ENCODE results near the gene NUDT15. TPM values are rescaled to one million over a fixed set of nuclear protein-coding genes. Genes with fewer than 3 reads are reported as not detected.
"Not testable (repeated sequence)": the region's sequence is repeated elsewhere in the genome, so short reads cannot be mapped to it uniquely, and the experiment has no call there.

NUDT15 gene
- total and polyA plus RNA-seq, 3 experiments from 2014 or later, result 7.1 to 24.0 (median 23.9) TPM

- no peaks in the 10 kb centered on the region for H3K9me3 Mint-ChIP-seq
- Histone ChIP-seq H3K27ac (ENCODE audit: low read depth, low read length) (peak within 1 kb of the TSS; percentile 73), H3K27me3 (ENCODE audit: insufficient read depth, low read length, poor library complexity, severe bottlenecking) (no peaks in the 10 kb centered on the region), H3K36me3 (ENCODE audit: insufficient read depth, low read length) (no peaks in the 10 kb centered on the region), H3K4me1 (ENCODE audit: insufficient read depth, low read length) (peaks cover 16% of the 10 kb centered on the region), H3K9me3 (ENCODE audit: low read length) (no peaks in the 10 kb centered on the region), H3K4me3 (ENCODE audit: low read length) (peak within 1 kb of the TSS; percentile 94)
- CTCF ChIA-PET, result no interaction called here
- POLR2A ChIA-PET, result no interaction called here
- no peaks in the 10 kb centered on the region for H3K27me3 Mint-ChIP-seq
- peak within 1 kb of the TSS; percentile 94 to 99 (median 97) for H3K4me3 Mint-ChIP-seq
- DNase-seq, result peak; percentile 81 to 90 (median 85)
- H3K4me1 Mint-ChIP-seq, result peaks cover 33 to 49% (median 45%) of the 10 kb centered on the region in 3 donors
- H3K27ac Mint-ChIP-seq, result peak within 1 kb of the TSS; percentile 56 to 95 (median 92)
- peaks cover 0 to 20% (median 2%) of the 10 kb centered on the region in 3 donors for H3K36me3 Mint-ChIP-seq
Measured at GRCh38 chr13:48001114-48001881, 36.2 kb upstream of the NUDT15 start, which contains the start of gene SUCLA2. SUCLA2 (minus strand) TSS chr13:48001273; CDS start chr13:48001269, 4 bp downstream.

DNA sequence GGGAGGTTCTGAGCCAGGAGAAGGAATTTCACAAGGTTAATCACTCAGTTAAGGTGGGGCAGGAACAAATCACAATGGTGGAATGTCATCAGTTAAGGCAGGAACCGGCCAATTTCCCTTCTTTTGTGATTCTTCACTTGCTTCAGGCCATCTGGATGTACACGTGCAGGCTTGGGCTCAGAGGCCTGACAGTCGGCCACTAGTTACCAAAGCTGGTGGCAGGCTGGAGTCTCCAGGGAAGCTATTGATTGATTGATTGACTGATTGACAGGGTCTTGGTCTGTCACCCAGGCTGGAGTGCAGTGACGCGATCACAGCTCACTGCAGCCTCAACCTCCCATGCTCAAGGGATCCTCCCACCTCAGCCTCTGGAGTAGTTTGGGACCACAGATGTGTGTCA is 35.5 kb upstream of the NUDT15 start:
- H3K4me3 ChIP-seq (ENCODE audit: low read length); H3K27ac ChIP-seq (ENCODE audit: low read depth, low read length); H3K9me3 Mint-ChIP-seq; CTCF ChIA-PET; H3K27me3 ChIP-seq (ENCODE audit: insufficient read depth, low read length, poor library complexity, severe bottlenecking); H3K27me3 Mint-ChIP-seq; DNase-seq; H3K36me3 ChIP-seq (ENCODE audit: insufficient read depth, low read length); POLR2A ChIA-PET; H3K9me3 ChIP-seq (ENCODE audit: low read length): not testable (repeated sequence)
- H3K27ac Mint-ChIP-seq, result peak overlapping the region in 7 of 8 donors; percentile 35 to 95 (median 91)
- H3K4me1 ChIP-seq (ENCODE audit: insufficient read depth, low read length), result peaks cover 16% of the 10 kb centered on the region
- peaks cover 0 to 15% (median 2%) of the 10 kb centered on the region in 3 donors for H3K36me3 Mint-ChIP-seq
- H3K4me3 Mint-ChIP-seq, result peak overlapping the region; percentile 94 to 99 (median 97)
- H3K4me1 Mint-ChIP-seq, result peaks cover 31 to 45% (median 43%) of the 10 kb centered on the region in 3 donors

GRCh38 chr13:48004201-48004600 is 33.3 kb upstream of the NUDT15 start:
- Histone ChIP-seq H3K27me3 (ENCODE audit: insufficient read depth, low read length, poor library complexity, severe bottlenecking) (no peaks in the 10 kb centered on the region), H3K9me3 (ENCODE audit: low read length) (no peaks in the 10 kb centered on the region), H3K4me1 (ENCODE audit: insufficient read depth, low read length) (peaks cover 16% of the 10 kb centered on the region), H3K4me3 (ENCODE audit: low read length) (no peak overlapping the region), H3K36me3 (ENCODE audit: insufficient read depth, low read length) (no peaks in the 10 kb centered on the region), H3K27ac (ENCODE audit: low read depth, low read length) (no peak overlapping the region)
- Mint-ChIP-seq H3K4me1 (peaks cover 20 to 28% (median 24%) of the 10 kb centered on the region in 3 donors), H3K9me3 (no peaks in the 10 kb centered on the region), H3K36me3 (peaks cover 0 to 10% (median 9%) of the 10 kb centered on the region in 3 donors), H3K27me3 (no peaks in the 10 kb centered on the region), H3K4me3 (peak overlapping the region in 1 of 7 donors; percentile 61), H3K27ac (no peak overlapping the region)
- DNase-seq, result no peak
- POLR2A ChIA-PET, result no interaction called here
- CTCF ChIA-PET, result no interaction called here

- Mint-ChIP-seq H3K4me3 (no peak overlapping the region), H3K9me3 (no peaks in the 10 kb centered on the region), H3K4me1 (peaks cover 5 to 14% (median 5%) of the 10 kb centered on the region in 3 donors), H3K36me3 (peaks cover 0 to 15% (median 10%) of the 10 kb centered on the region in 3 donors), H3K27me3 (no peaks in the 10 kb centered on the region), H3K27ac (no peak overlapping the region)
- no peak for DNase-seq
- Histone ChIP-seq H3K4me1 (ENCODE audit: insufficient read depth, low read length) (peaks cover 3% of the 10 kb centered on the region), H3K27ac (ENCODE audit: low read depth, low read length) (no peak overlapping the region), H3K9me3 (ENCODE audit: low read length) (no peaks in the 10 kb centered on the region), H3K36me3 (ENCODE audit: insufficient read depth, low read length) (no peaks in the 10 kb centered on the region), H3K27me3 (ENCODE audit: insufficient read depth, low read length, poor library complexity, severe bottlenecking) (no peaks in the 10 kb centered on the region), H3K4me3 (ENCODE audit: low read length) (no peak overlapping the region)
- CTCF ChIA-PET, result no interaction called here
- POLR2A ChIA-PET, result no interaction called here
Measured at GRCh38 chr13:48006396-48006795, 31.1 kb upstream of the NUDT15 start.

DNA sequence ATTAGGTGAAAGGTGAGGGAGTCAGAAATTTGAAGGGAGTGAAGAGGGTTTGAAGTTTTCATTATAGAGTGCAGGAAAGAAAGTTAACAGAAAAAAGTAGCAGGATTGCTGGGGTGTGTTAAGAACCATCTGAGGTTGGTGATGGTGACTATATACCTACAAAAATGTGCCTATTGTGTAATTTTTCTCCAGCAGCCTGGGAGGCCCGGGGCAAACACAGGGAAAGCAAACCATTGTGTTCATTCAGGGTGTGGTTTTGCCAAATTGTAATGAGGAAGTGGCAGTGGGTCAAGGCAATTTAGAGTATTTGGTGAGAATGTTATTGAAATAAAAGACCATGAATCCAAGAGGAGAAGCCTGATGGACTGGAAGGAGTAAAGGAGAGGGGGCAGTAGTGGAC is 28.2 kb upstream of the NUDT15 start:
- DNase-seq, result no peak
- H3K4me3 ChIP-seq (ENCODE audit: low read length), result no peak overlapping the region
- POLR2A ChIA-PET, result no interaction called here
- H3K27ac Mint-ChIP-seq, result peak overlapping the region in 1 of 8 donors; percentile 72
- peaks cover 0 to 7% (median 0%) of the 10 kb centered on the region in 3 donors for H3K4me1 Mint-ChIP-seq
- H3K27me3 ChIP-seq (ENCODE audit: insufficient read depth, low read length, poor library complexity, severe bottlenecking), result no peaks in the 10 kb centered on the region
- no peaks in the 10 kb centered on the region for H3K36me3 ChIP-seq (ENCODE audit: insufficient read depth, low read length)
- H3K27ac ChIP-seq (ENCODE audit: low read depth, low read length), result no peak overlapping the region
- peaks cover 3 to 19% (median 18%) of the 10 kb centered on the region in 3 donors for H3K36me3 Mint-ChIP-seq
- CTCF ChIA-PET, result no interaction called here
- no peaks in the 10 kb centered on the region for H3K9me3 Mint-ChIP-seq
- H3K4me1 ChIP-seq (ENCODE audit: insufficient read depth, low read length), result no peaks in the 10 kb centered on the region
- no peak overlapping the region for H3K4me3 Mint-ChIP-seq
- no peaks in the 10 kb centered on the region for H3K27me3 Mint-ChIP-seq
- H3K9me3 ChIP-seq (ENCODE audit: low read length), result no peaks in the 10 kb centered on the region

- Histone ChIP-seq H3K27me3 (ENCODE audit: insufficient read depth, low read length, poor library complexity, severe bottlenecking) (no peaks in the 10 kb centered on the region), H3K9me3 (ENCODE audit: low read length) (no peaks in the 10 kb centered on the region), H3K27ac (ENCODE audit: low read depth, low read length) (no peak overlapping the region), H3K4me3 (ENCODE audit: low read length) (no peak overlapping the region), H3K4me1 (ENCODE audit: insufficient read depth, low read length) (no peaks in the 10 kb centered on the region), H3K36me3 (ENCODE audit: insufficient read depth, low read length) (no peaks in the 10 kb centered on the region)
- CTCF ChIA-PET, result no interaction called here
- no peaks in the 10 kb centered on the region for H3K27me3 Mint-ChIP-seq
- H3K4me3 Mint-ChIP-seq, result no peak overlapping the region
- H3K27ac Mint-ChIP-seq, result no peak overlapping the region
- no peak for DNase-seq
- POLR2A ChIA-PET, result no interaction called here
- H3K9me3 Mint-ChIP-seq, result no peaks in the 10 kb centered on the region
- H3K4me1 Mint-ChIP-seq, result peaks cover 0 to 7% (median 0%) of the 10 kb centered on the region in 3 donors
- H3K36me3 Mint-ChIP-seq, result peaks cover 5 to 21% (median 20%) of the 10 kb centered on the region in 3 donors
Measured at GRCh38 chr13:48010698-48011097, 26.8 kb upstream of the NUDT15 start.

DNA sequence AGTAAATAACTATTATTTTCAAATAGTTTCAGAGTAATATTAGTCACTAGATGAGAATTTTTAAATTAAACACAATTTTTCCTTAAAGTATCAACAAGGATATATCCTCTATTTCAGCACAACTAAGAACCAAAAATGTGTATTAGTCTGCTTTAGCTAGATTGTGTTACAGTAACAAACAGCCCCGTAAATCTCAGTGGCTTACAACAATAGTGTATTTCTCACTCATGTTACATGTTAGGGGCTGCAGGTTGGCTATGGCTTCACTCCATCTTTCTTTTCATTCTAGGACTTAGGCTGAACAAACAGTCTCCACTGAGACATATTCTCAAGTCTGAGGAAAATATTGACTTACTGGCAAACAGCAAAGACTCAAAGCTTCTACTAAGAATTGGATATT is 24.9 kb upstream of the NUDT15 start:
- H3K4me1 ChIP-seq (ENCODE audit: insufficient read depth, low read length), result no peaks in the 10 kb centered on the region
- H3K36me3 Mint-ChIP-seq, result peaks cover 5 to 21% (median 20%) of the 10 kb centered on the region in 3 donors
- no peaks in the 10 kb centered on the region for H3K36me3 ChIP-seq (ENCODE audit: insufficient read depth, low read length)
- POLR2A ChIA-PET, result no interaction called here
- no peak for DNase-seq
- no peak overlapping the region for H3K4me3 ChIP-seq (ENCODE audit: low read length)
- no peaks in the 10 kb centered on the region for H3K9me3 ChIP-seq (ENCODE audit: low read length)
- H3K27ac ChIP-seq (ENCODE audit: low read depth, low read length), result no peak overlapping the region
- CTCF ChIA-PET, result interaction anchor here (1.2 kb wide), 1 partner anchor 25 kb away, joined by 3 read pairs; the partner anchor contains the start of gene NUDT15
- no peaks in the 10 kb centered on the region for H3K27me3 Mint-ChIP-seq
- H3K27ac Mint-ChIP-seq, result no peak overlapping the region
- no peaks in the 10 kb centered on the region for H3K27me3 ChIP-seq (ENCODE audit: insufficient read depth, low read length, poor library complexity, severe bottlenecking)
- H3K4me3 Mint-ChIP-seq, result no peak overlapping the region
- no peaks in the 10 kb centered on the region for H3K9me3 Mint-ChIP-seq
- peaks cover 0 to 7% (median 0%) of the 10 kb centered on the region in 3 donors for H3K4me1 Mint-ChIP-seq

DNA sequence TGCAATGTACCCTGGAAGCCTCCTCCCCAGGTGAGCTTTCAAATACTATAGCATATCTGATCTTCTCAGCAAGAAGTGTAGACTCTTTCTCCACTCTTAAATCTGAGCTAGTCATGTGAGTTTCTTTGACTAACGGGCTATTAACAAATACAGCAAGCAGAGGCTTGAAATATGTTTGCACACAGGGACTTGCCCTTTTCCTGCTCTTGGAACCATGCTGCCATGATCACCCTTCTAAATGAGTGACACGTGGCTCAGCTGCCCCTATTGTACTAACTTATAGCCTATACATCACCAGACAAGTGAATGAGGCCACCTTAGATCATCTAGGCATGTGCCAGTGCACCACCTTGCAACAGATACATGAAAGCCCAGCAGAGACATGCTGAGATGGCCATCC is 23.2 kb upstream of the NUDT15 start:
- POLR2A ChIA-PET, result interaction anchor here (0.5 kb wide), 1 partner anchor 160 kb away, joined by 3 read pairs; no protein-coding TSS in a partner anchor
- CTCF ChIA-PET, result interaction anchor here (1.5 to 1.6 kb wide), 2 partner anchors 19 to 23 kb away, joined by 3 to 7 read pairs; partner anchors contain the start of gene NUDT15
- H3K27me3 Mint-ChIP-seq, result no peaks in the 10 kb centered on the region

More for the DNA sequence above, 23.2 kb upstream of the NUDT15 start:
- H3K4me1 Mint-ChIP-seq, result peaks cover 0 to 2% (median 0%) of the 10 kb centered on the region in 3 donors
- peaks cover 8 to 21% (median 11%) of the 10 kb centered on the region in 3 donors for H3K36me3 Mint-ChIP-seq
- peaks cover 0 to 2% (median 0%) of the 10 kb centered on the region in 5 donors for H3K9me3 Mint-ChIP-seq
- H3K27me3 ChIP-seq (ENCODE audit: insufficient read depth, low read length, poor library complexity, severe bottlenecking), result no peaks in the 10 kb centered on the region
- no peaks in the 10 kb centered on the region for H3K9me3 ChIP-seq (ENCODE audit: low read length)
- H3K4me1 ChIP-seq (ENCODE audit: insufficient read depth, low read length), result no peaks in the 10 kb centered on the region
- peak overlapping the region in 1 of 7 donors; percentile 51 for H3K4me3 Mint-ChIP-seq
- H3K4me3 ChIP-seq (ENCODE audit: low read length), result no peak overlapping the region
- peak overlapping the region in 1 of 8 donors; percentile 31 for H3K27ac Mint-ChIP-seq
- no peaks in the 10 kb centered on the region for H3K36me3 ChIP-seq (ENCODE audit: insufficient read depth, low read length)
- no peak for DNase-seq
- no peak overlapping the region for H3K27ac ChIP-seq (ENCODE audit: low read depth, low read length)

All from CD8-positive, alpha-beta memory T cell (primary cell).